ENCODE results near the gene OVAAL.
A peak's percentile ranks its signal among the peaks of the same experiment; 100 is the strongest.

OVAAL gene

GRCh38 chr1:180571060-180571831 is 12.5 kb downstream of the OVAAL start:
- peak in 1 of 2 experiments; percentile 20 for DNase-seq

DNA sequence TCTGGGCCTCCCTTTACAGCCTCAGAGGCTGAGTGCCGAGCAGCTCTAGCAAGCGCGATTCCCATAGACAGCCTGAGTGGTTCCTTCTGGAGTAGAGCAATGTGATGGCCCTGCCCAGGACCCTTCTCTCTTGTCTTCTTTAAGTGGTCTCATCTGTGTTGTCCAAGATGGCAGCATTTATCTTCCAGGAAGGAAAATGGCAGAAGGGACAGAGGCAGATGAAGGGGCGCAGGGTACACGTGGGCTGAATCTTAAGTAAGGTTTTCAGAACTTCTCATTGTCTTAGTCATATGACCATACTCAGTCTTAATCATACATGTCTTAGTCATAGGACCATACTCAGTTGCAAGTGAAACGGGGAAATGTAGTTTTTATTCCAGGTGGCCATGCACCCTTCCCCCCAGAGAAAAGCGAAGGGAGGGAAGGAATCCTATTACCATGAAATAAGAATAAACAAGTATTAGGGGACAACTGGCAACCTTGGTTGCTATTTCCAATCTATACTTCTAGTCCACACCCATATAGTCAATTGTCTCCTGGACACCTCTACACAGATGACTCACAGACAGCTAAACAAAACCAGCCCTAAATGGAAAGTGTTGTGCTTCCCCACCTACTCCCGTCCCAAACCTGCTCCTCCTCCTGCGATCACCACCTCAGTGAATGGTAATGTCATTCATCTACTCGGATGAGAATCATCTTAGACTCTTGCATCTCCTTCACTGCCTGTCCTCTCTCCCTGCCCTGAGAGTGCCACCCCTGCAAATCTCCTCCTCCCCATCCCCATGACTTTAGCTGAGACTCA is 13.3 kb downstream of the OVAAL start:
- DNase-seq: peak; percentile 71 to 73

DNA sequence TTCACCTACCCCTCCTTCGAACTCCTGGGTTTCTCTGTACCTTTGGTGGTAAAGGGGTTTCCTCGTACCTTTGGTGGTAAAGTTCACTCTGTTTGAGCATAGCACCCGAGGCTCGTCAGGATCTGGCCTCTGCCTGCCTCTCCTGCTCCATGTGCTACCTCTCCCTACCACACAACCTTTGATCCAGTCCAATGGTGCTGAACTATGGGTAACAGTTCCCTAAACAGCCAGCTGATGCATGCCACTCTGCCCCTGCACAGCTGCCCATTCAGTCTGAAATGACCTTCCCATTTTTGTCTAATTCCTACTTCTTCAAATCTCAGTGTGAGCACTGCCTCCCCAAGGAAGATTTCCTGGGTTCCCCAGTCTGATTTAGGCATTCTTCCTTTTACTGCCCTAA is 14.0 kb downstream of the OVAAL start:
- DNase-seq: no peak

GRCh38 chr1:180574031-180574713 is 15.4 kb downstream of the OVAAL start:
- DNase-seq: no peak

DNA sequence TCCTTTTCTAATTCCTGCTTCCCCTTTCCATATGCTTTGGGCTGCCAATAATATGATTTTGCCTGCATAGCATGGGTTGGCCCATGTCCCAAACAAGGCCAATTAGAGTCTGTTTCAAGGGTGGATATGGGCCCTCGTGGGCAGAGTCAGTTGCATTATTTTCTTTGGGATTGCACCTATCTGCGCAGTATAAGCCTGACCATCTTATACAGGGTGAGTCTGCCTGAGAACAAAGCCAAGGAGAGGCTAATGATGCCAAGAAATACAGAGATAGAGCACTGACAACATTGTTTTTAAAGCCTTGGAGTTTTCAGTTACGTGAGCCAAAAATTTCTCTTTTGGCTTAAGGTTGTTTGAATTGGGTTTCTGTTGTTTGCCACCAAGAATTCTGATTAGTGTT is 18.6 kb downstream of the OVAAL start:
- no peak for DNase-seq

DNA sequence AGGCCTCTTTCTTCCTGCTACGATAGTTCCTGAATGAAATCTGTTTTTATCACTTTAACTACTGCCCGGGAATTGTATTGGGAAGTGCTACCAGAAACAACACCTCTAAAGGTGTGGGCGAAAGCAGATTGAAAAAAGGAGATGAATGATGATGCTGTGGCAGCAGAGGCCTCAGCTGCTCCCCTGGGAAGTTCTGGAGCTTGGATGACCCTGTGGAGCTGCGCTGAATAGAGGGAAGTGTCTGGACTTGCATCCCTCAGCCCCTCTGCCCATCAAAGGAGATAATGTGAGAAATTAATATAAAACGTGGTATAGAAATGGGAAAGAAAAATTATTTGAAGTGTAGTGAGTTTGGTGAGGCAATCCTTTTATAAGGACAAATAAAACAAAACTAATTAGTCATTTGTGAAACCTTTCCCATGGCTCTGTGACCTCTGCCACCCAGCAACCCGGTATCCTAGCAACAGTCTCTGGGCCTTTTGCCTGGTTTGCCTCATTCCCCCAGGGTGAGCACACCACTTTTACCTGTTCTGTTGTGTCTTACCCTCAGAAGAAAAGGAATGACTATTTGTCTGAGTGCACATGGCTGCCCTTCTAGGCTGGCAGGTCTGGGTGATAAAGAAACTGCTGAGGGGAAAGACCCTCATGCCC is 21.3 kb downstream of the OVAAL start:
- DNase-seq: no peak

GRCh38 chr1:180581635-180582039 is 22.9 kb downstream of the OVAAL start:
- DNase-seq: no peak

- DNase-seq: no peak
These were observed 26.1 kb downstream of the OVAAL start for GRCh38 chr1:180584869-180585268.

GRCh38 chr1:180585994-180586359 is 27.2 kb downstream of the OVAAL start:
- DNase-seq: no peak

DNA sequence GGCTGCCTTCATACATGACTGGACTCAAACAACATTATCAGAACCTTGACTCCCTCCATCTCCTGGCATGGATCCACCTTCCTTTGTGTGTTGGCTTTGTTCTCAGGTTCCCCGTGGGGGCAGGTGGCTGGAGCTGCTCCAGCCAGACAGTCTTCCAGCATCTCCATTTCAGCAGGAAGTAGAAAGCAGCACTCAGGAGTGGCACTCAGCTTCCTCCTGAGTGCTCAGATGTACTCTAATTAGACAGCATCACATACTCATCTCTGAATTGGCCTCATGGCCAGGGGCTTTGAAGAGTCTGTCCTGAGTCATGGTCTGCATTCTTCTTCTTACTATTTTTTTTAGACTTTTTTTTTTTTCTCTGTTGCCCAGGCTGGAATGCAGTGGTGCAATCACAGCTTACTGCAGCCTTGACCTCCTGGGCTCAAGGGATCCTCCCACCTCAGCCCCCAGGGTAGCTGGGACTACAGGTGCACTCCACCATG is 27.9 kb downstream of the OVAAL start:
- DNase-seq: no peak

GRCh38 chr1:180588121-180588520 is 29.4 kb downstream of the OVAAL start:
- DNase-seq: no peak

- no peak for DNase-seq
These were observed 32.1 kb downstream of the OVAAL start for GRCh38 chr1:180590889-180591288.

DNA sequence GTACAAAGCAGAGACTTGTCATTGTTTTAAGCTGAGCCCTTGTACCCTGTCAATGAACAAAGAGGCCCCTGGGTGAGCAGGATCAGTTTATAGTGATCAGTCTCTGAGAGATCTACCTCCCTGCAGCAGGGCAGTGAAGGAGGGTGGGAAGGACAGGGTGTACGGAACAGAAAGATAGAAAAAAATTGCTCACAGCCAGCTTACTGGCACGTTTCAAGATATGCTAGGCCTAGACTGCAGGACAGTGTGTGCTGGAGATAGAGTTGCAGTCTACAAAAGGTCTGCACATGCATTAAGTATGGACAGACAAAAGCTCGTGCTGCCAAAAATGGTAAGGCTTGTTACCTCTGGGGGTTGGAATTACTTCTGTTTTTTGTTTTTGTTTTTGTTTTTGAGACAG is 34.6 kb downstream of the OVAAL start:
- DNase-seq: no peak

- no peak for DNase-seq
These were observed 36.0 kb downstream of the OVAAL start for GRCh38 chr1:180594723-180595122.

GRCh38 chr1:180595966-180596365 is 37.2 kb downstream of the OVAAL start:
- no peak for DNase-seq

DNA sequence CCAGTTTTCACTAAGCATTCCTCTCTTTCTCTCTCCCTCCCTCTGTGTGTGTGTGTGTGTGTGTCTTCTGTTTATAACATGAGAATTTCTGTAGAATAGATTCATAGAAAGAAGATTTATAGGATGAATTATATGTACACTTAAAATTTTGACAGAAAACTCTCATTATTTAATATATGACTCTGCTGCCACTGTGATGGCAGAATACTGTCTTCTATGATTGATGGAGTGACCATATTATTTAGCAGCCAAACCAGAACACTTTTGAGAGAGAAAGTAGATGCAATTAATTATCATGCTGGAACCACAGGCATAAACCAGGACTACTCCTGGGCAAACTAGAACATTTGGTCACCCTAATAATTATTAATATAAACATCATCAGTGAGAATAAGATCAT is 38.8 kb downstream of the OVAAL start:
- DNase-seq: no peak

DNA sequence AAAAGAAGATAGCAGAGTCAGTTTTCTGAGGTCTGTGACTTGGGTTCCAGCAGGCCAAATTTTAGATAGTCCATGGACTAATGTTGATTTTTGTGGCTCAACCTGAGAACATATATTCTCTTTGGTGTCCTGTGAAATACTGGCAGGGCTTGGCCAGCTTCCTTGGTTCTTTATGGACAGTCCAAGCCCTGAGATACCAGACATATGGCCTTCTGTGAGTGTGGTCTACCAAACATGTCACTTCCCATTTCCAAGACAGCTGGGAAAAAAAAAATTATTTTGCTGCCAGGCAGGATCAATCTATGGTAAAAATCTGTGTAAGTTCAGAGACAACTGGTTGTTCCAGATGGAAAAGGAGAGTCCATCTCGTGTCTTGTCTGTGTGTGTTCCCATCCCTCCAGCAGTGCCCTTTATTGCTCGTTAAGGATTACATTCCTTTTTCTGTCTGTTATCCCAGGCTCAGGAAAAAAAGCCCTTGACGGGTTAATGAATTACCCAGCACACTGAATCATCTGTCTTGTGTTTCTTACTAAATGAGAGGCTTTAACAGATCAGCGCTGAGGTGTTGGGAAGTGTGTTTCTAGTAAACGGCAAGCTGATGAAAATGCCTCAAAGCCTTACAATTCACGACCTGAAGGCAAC is 39.7 kb downstream of the OVAAL start:
- no peak for DNase-seq

GRCh38 chr1:180600343-180600742 is 41.6 kb downstream of the OVAAL start:
- DNase-seq: no peak

- no peak for DNase-seq
These were observed 42.7 kb downstream of the OVAAL start for GRCh38 chr1:180601512-180601911.

GRCh38 chr1:180603223-180603849 is 44.6 kb downstream of the OVAAL start:
- no peak for DNase-seq

DNA sequence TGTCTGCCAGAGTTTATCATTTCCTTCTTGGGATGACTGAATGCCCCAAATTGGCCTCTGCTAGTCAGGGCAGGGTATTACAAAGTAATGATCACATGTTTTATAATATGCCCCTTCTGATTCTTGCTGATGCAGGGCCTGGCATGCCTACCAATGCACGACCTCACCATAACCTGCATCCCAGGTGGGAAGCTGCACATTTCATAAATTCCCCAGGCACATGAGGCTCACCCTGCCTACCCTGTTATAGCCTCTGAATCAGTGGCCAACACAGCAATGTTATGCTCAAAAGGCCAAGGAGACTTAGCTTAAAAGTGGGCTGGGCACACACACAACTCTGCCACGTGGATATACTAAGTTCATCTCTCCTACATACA is 45.1 kb downstream of the OVAAL start:
- no peak for DNase-seq

DNA sequence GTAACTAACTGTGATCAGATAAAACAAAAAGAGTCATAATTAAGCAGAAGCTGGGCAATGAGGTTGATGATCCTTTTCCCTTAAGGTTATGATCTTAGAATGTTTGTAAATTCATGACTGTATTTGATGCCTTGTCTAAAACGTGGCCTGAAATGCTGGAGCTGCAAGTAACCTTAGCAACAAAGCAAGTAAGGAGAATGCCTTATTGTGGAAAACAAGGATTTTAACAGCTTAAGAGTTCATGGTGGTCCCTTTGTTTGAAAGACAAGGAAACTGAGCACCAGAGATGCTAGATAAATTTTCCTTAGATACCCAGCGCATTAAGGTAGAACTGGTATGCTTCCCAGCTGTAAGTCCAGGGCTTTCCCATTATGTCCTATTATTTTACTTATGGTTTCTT is 47.4 kb downstream of the OVAAL start:
- no peak for DNase-seq
